Gastrocnemius medialis (tissue), 4 donors: ENCODE measurements around the gene CCDC8.

ENCODE experiments used
- CTCF ChIP-seq, 5 experiments: fragments of 450-650 bp in 3 of 5; fragments of 200-600 bp in 2 of 5; sonication (generic) in 2 of 5; IDR thresholded peaks in 4 of 5; conservative IDR thresholded peaks in 1 of 5; 1 replicate in 4 of 5; 2 replicates in 1 of 5; pipeline ENCODE4 v1.5.1; 2016 to 2019; ENCODE audit warnings: antibody characterized with exemption in 5 of 5, mild to moderate bottlenecking in 3 of 5, moderate library complexity in 3 of 5
- POLR2A ChIP-seq, 2 donors: fragments of 450-650 bp; IDR thresholded peaks; one replicate each; pipeline ENCODE4 v1.6.1; 2017; ENCODE audit warnings: antibody characterized with exemption in 2 of 2, mild to moderate bottlenecking in 2 of 2, moderate library complexity in 2 of 2

GRCh38 chr19:46369817-46370216 is 43.5 kb downstream of the CCDC8 start:
- TF ChIP-seq CTCF (IDR thresholded peaks at IDR 0.05 in 4 of 5, conservative IDR thresholded peaks at IDR 0.05 in 1 of 5), result no peak
- TF ChIP-seq POLR2A (IDR thresholded peaks at IDR 0.05), result no peak
